Measurements from ENCODE around the gene POLR2J2. TPM values are rescaled to one million over a fixed set of nuclear protein-coding genes. Genes with fewer than 3 reads are reported as not detected.
"Not testable (repeated sequence)": the region's sequence is repeated elsewhere in the genome, so short reads cannot be mapped to it uniquely, and the experiment has no call there.

Gene POLR2J2
- 3.5 and 4.8 TPM in 2 replicates for polyA plus RNA-seq (2012; rRNA removed)
- 0.41 and 0.42 TPM in 2 replicates for polyA plus RNA-seq (2012; cell fraction: cytosol; rRNA removed)
- 24.8 and 28.3 TPM in 2 replicates for polyA plus RNA-seq (2012; cell fraction: nucleus; rRNA removed)

DNA sequence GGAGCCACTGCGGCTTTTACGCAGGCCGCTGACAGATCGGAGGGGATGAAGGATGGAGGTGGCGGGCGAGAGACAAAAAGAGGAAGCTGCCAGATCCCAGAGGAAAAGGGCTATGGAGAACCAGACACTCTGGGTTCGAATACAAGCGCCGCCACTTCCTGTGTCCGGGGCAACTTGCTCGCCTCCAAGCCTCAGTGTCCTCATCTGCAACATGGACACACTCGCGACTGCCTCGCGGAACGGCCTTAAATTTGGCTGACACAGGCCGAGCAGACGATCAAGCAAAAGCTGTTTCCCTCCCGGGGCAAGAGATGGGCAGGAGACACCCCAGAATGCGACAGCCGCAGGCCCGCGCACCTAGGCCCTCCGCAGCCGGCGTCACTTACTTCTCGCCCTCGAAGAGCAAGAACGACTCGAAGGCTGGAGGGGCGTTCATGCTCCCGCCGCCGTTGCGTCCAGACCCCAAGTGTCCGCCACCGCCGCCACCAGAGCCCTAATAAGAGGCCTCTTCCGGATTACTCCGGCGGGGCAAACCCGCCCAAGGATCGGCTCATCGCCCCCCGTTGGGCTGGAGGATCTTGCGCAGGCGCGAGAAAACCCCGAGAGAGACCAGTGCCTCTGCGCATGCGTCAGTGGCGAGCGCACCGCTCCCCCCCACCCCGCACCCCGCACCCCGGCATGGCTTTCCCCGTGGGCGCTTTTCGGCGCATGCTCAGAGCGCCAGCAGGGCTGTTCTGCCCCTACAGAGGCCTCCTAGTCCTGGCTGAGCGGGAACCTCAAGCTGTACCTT lies at the start of gene POLR2J2:
POLR2J2 (minus strand) TSS at position 498 of the 790 bp plus-strand sequence; CDS start at position 436, 62 bp downstream.
- H3K79me2 ChIP-seq (ENCODE audit: insufficient read depth); H3K9me2 ChIP-seq; H4K20me1 ChIP-seq (ENCODE audit: insufficient read depth); H3K4me3 ChIP-seq (ENCODE audit: low read depth in 2 of 2, low read length in 1 of 2); DNase-seq; H3F3A ChIP-seq (replicated peaks; ENCODE audit: insufficient read depth); CTCF ChIA-PET; H3K9me3 ChIP-seq; H2AFZ ChIP-seq (ENCODE audit: low read depth); H3K9ac ChIP-seq; H3K27me3 ChIP-seq (ENCODE audit: insufficient read depth); H3K27ac ChIP-seq (ENCODE audit: low read depth in 2 of 2, low read length in 1 of 2); POLR2A ChIA-PET; H3K4me2 ChIP-seq; H3K36me3 ChIP-seq (replicated peaks in 1 of 2; ENCODE audit: control insufficient read depth in 1 of 2, insufficient read depth in 2 of 2, low read length in 1 of 2); H3K4me1 ChIP-seq (ENCODE audit: control insufficient read depth in 1 of 2, insufficient read depth in 2 of 2, low read depth in 1 of 2, low read length in 1 of 2): not testable (repeated sequence)
- WGBS (ENCODE audit: low lambda C conversion rate) = no CpG with 5 or more reads among the region's 63 CpGs

DNA sequence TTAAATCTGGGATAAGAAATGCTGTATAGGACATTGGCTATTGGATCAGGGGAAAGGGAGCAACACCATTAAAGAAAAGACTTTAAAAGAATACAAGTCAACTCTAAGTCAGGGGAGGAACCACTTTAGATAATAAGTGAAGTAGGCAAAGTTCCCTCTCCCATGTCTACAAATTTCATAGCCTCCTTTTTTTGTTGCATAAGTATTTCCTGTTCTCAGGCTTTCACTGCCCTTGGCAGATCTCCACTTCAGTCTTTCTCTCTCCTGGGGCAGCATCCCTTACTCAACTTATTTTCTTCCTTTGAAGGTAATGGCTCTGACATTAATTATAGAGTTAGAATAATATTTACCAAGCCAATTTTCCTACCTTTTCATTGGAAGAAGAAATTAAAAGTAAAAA lies 47.0 kb upstream of the POLR2J2 start:
- H3K4me2 ChIP-seq; H3K27me3 ChIP-seq (ENCODE audit: insufficient read depth); H4K20me1 ChIP-seq (ENCODE audit: insufficient read depth); H3K9me2 ChIP-seq; H3K36me3 ChIP-seq (replicated peaks in 1 of 2; ENCODE audit: control insufficient read depth in 1 of 2, insufficient read depth in 2 of 2, low read length in 1 of 2); H3K79me2 ChIP-seq (ENCODE audit: insufficient read depth); H3K4me3 ChIP-seq (ENCODE audit: low read depth in 2 of 2, low read length in 1 of 2); H3K9ac ChIP-seq; H3K9me3 ChIP-seq; H2AFZ ChIP-seq (ENCODE audit: low read depth); DNase-seq; CTCF ChIA-PET; POLR2A ChIA-PET; H3K27ac ChIP-seq (ENCODE audit: low read depth in 2 of 2, low read length in 1 of 2); H3K4me1 ChIP-seq (ENCODE audit: control insufficient read depth in 1 of 2, insufficient read depth in 2 of 2, low read depth in 1 of 2, low read length in 1 of 2); H3F3A ChIP-seq (replicated peaks; ENCODE audit: insufficient read depth): not testable (repeated sequence)

- H2AFZ ChIP-seq (ENCODE audit: low read depth); H4K20me1 ChIP-seq (ENCODE audit: insufficient read depth); H3K9ac ChIP-seq; CTCF ChIA-PET; H3K9me3 ChIP-seq; H3K4me3 ChIP-seq (ENCODE audit: low read depth in 2 of 2, low read length in 1 of 2); H3K27me3 ChIP-seq (ENCODE audit: insufficient read depth); H3K79me2 ChIP-seq (ENCODE audit: insufficient read depth); H3K4me1 ChIP-seq (ENCODE audit: control insufficient read depth in 1 of 2, insufficient read depth in 2 of 2, low read depth in 1 of 2, low read length in 1 of 2); H3F3A ChIP-seq (replicated peaks; ENCODE audit: insufficient read depth); POLR2A ChIA-PET; H3K9me2 ChIP-seq; H3K4me2 ChIP-seq; H3K36me3 ChIP-seq (replicated peaks in 1 of 2; ENCODE audit: control insufficient read depth in 1 of 2, insufficient read depth in 2 of 2, low read length in 1 of 2); H3K27ac ChIP-seq (ENCODE audit: low read depth in 2 of 2, low read length in 1 of 2); DNase-seq: not testable (repeated sequence)
- 95% methylated on average over 2 of the region's 3 CpGs for WGBS (ENCODE audit: low lambda C conversion rate)
Observed at GRCh38 chr7:102715718-102716117, 44.3 kb upstream of the POLR2J2 start.

GRCh38 chr7:102714774-102715522 lies 43.5 kb upstream of the POLR2J2 start:
- H3K4me3 ChIP-seq (ENCODE audit: low read depth in 2 of 2, low read length in 1 of 2); H3K9me3 ChIP-seq; H3K27ac ChIP-seq (ENCODE audit: low read depth in 2 of 2, low read length in 1 of 2); H3K9ac ChIP-seq; H3F3A ChIP-seq (replicated peaks; ENCODE audit: insufficient read depth); H4K20me1 ChIP-seq (ENCODE audit: insufficient read depth); H3K79me2 ChIP-seq (ENCODE audit: insufficient read depth); H3K4me1 ChIP-seq (ENCODE audit: control insufficient read depth in 1 of 2, insufficient read depth in 2 of 2, low read depth in 1 of 2, low read length in 1 of 2); POLR2A ChIA-PET; DNase-seq; H3K9me2 ChIP-seq; CTCF ChIA-PET; H3K36me3 ChIP-seq (replicated peaks in 1 of 2; ENCODE audit: control insufficient read depth in 1 of 2, insufficient read depth in 2 of 2, low read length in 1 of 2); H2AFZ ChIP-seq (ENCODE audit: low read depth); H3K27me3 ChIP-seq (ENCODE audit: insufficient read depth); H3K4me2 ChIP-seq: not testable (repeated sequence)
- 84% methylated on average over 6 of the region's 6 CpGs for WGBS (ENCODE audit: low lambda C conversion rate)

- H3F3A ChIP-seq (replicated peaks; ENCODE audit: insufficient read depth); CTCF ChIA-PET; H3K27me3 ChIP-seq (ENCODE audit: insufficient read depth); H3K9me2 ChIP-seq; H3K27ac ChIP-seq (ENCODE audit: low read depth in 2 of 2, low read length in 1 of 2); H3K4me2 ChIP-seq; H3K36me3 ChIP-seq (replicated peaks in 1 of 2; ENCODE audit: control insufficient read depth in 1 of 2, insufficient read depth in 2 of 2, low read length in 1 of 2); POLR2A ChIA-PET; H4K20me1 ChIP-seq (ENCODE audit: insufficient read depth); H2AFZ ChIP-seq (ENCODE audit: low read depth); H3K4me1 ChIP-seq (ENCODE audit: control insufficient read depth in 1 of 2, insufficient read depth in 2 of 2, low read depth in 1 of 2, low read length in 1 of 2); H3K9ac ChIP-seq; H3K4me3 ChIP-seq (ENCODE audit: low read depth in 2 of 2, low read length in 1 of 2); DNase-seq; H3K79me2 ChIP-seq (ENCODE audit: insufficient read depth); H3K9me3 ChIP-seq: not testable (repeated sequence)
- WGBS (ENCODE audit: low lambda C conversion rate) = no CpG with 5 or more reads among the region's 1 CpG
Observed at GRCh38 chr7:102713691-102714080, 42.2 kb upstream of the POLR2J2 start.

DNA sequence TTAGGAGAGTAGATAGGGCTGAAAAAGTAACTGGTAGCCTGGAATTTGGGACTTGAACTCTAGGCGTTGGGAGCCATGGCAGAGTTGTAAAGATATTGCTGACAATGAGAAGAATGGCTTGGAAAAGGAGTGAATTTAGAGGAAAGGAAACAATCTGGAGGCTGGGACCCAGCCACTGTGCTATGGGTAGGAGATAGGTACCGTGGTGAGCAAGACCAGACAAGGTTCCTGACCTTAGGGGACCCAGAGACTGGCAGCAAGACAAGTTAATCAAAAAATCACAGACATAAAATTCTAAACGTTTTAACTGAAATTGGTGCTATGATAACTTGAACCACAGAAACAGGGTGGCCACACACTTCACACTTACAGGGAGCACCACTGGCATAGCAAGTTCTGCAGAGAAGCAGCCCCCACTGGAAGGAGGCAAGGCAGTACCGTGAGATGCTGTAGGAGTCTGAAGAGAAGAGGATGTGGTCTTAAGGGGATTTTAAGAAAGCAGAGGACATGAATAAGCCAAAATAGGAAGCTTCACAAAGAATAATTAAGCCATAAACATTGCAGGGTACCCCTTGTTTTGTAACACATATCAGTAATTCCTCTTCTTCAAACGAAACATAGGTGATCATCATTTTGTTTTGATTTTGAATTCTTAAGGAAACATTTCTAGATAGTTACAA lies 41.7 kb upstream of the POLR2J2 start:
- H3K9me2 ChIP-seq; H3K4me2 ChIP-seq; H3K27ac ChIP-seq (ENCODE audit: low read depth in 2 of 2, low read length in 1 of 2); H2AFZ ChIP-seq (ENCODE audit: low read depth); POLR2A ChIA-PET; H3K27me3 ChIP-seq (ENCODE audit: insufficient read depth); H3F3A ChIP-seq (replicated peaks; ENCODE audit: insufficient read depth); H4K20me1 ChIP-seq (ENCODE audit: insufficient read depth); H3K9ac ChIP-seq; H3K9me3 ChIP-seq; H3K4me1 ChIP-seq (ENCODE audit: control insufficient read depth in 1 of 2, insufficient read depth in 2 of 2, low read depth in 1 of 2, low read length in 1 of 2); H3K4me3 ChIP-seq (ENCODE audit: low read depth in 2 of 2, low read length in 1 of 2); H3K79me2 ChIP-seq (ENCODE audit: insufficient read depth); H3K36me3 ChIP-seq (replicated peaks in 1 of 2; ENCODE audit: control insufficient read depth in 1 of 2, insufficient read depth in 2 of 2, low read length in 1 of 2); CTCF ChIA-PET; DNase-seq: not testable (repeated sequence)
- 61% methylated on average over 5 of the region's 5 CpGs for WGBS (ENCODE audit: low lambda C conversion rate)

All from SK-N-SH (cell line).